Keratinocyte (primary cell): ENCODE results near the gene GSN. TPM values are rescaled to one million over a fixed set of nuclear protein-coding genes. Genes with fewer than 3 reads are reported as not detected.

ENCODE experiments used
- DNase-seq: peaks from one replicate; pipeline ENCODE4 v3.0.0-alpha.2; 2011; ENCODE audit warnings: low read depth, missing footprints, low spot score
- FAIRE-seq: peaks from 2 replicates; lab custom pipeline; 2011; peaks lifted over from hg19 to GRCh38; lab: Jason Lieb, UNC
- H2AFZ ChIP-seq: 2 replicates; pipeline ENCODE4 v1.6.0; 2012; ENCODE audit warnings: low read length, control low read depth, inconsistent platforms; ENCODE audit not compliant: control insufficient read depth
- H3K27ac ChIP-seq: 2 replicates; pipeline ENCODE4 v1.5.1; 2011; ENCODE audit warnings: low read length; ENCODE audit not compliant: control insufficient read depth, insufficient read depth
- H3K27me3 ChIP-seq: 3 replicates; pipeline ENCODE4 v1.6.0; 2011; ENCODE audit warnings: low read length; ENCODE audit not compliant: control insufficient read depth, insufficient read depth; ENCODE audit errors: extremely low read depth
- H3K36me3 ChIP-seq, 2 experiments: 2 replicates in 1 of 2; 3 replicates in 1 of 2; pipeline ENCODE4 v1.5.1; 2011; ENCODE audit warnings: low read length in 2 of 2, mild to moderate bottlenecking in 1 of 2; ENCODE audit not compliant: control insufficient read depth in 2 of 2, insufficient read depth in 2 of 2; ENCODE audit errors: extremely low read depth in 1 of 2
- H3K4me1 ChIP-seq: 3 replicates; pipeline ENCODE4 v1.5.1; 2011; ENCODE audit warnings: low read length; ENCODE audit not compliant: control insufficient read depth, insufficient read depth; ENCODE audit errors: extremely low read depth
- H3K4me2 ChIP-seq: 3 replicates; pipeline ENCODE4 v1.6.0; 2011; ENCODE audit warnings: low read depth, low read length; ENCODE audit not compliant: control insufficient read depth, insufficient read depth; ENCODE audit errors: extremely low read depth
- H3K4me3 ChIP-seq, 3 experiments: fragments of 200-600 bp in 1 of 3; sonication (generic) in 1 of 3; 2 replicates in 2 of 3; 3 replicates in 1 of 3; pipeline ENCODE4 v1.5.1; 2011 to 2016; ENCODE audit warnings: low read length in 3 of 3, mild to moderate bottlenecking in 3 of 3, control low read depth in 2 of 3, inconsistent platforms in 1 of 3, low read depth in 1 of 3, mixed read lengths in 1 of 3, mixed run types in 1 of 3, moderate library complexity in 1 of 3; ENCODE audit not compliant: control insufficient read depth in 2 of 3, insufficient read depth in 2 of 3; ENCODE audit errors: extremely low read depth in 1 of 3
- H3K79me2 ChIP-seq: 2 replicates; pipeline ENCODE4 v1.6.0; 2012; ENCODE audit warnings: low read length; ENCODE audit not compliant: control insufficient read depth, insufficient read depth
- H3K9ac ChIP-seq: 3 replicates; pipeline ENCODE4 v1.6.0; 2011; ENCODE audit warnings: low read length; ENCODE audit not compliant: control insufficient read depth, insufficient read depth; ENCODE audit errors: extremely low read depth
- H3K9me1 ChIP-seq: 3 replicates; pipeline ENCODE4 v1.6.0; 2011; ENCODE audit warnings: low read length; ENCODE audit not compliant: control insufficient read depth, insufficient read depth; ENCODE audit errors: extremely low read depth
- H3K9me3 ChIP-seq: 2 replicates; pipeline ENCODE4 v1.5.1; 2012; ENCODE audit warnings: low read depth, low read length; ENCODE audit not compliant: control insufficient read depth
- H4K20me1 ChIP-seq: 3 replicates; pipeline ENCODE4 v1.6.0; 2011; ENCODE audit warnings: low read length; ENCODE audit not compliant: control insufficient read depth, insufficient read depth; ENCODE audit errors: extremely low read depth
- CTCF ChIP-seq, 3 experiments: IDR thresholded peaks in 1 of 3; conservative IDR thresholded peaks in 1 of 3; optimal IDR thresholded peaks in 1 of 3; 2 replicates in 2 of 3; 3 replicates in 1 of 3; pipeline versions ENCODE3 to v1.5.1; 2011; ENCODE audit warnings: low read length in 3 of 3, mild to moderate bottlenecking in 3 of 3, moderate library complexity in 2 of 3, control low read depth in 1 of 3, inconsistent platforms in 1 of 3; ENCODE audit not compliant: insufficient read depth in 2 of 3; ENCODE audit errors: extremely low read depth in 1 of 3
- EZH2 ChIP-seq: IDR thresholded peaks from one replicate; pipeline ENCODE4 v1.6.1; 2012; ENCODE audit warnings: inconsistent platforms, mild to moderate bottlenecking, low read length, moderate library complexity
- dilution Hi-C: fragments of 300-500 bp; cut with MboI; formaldehyde crosslinking; loops from one replicate; pipeline ENCODE4 v1.7.0; 2020; ENCODE audit warnings: low sequenced_read_pairs; ENCODE audit not compliant: extremely low pct_ligation_motif_present
- polyA plus RNA-seq, 5 experiments: library from polyadenylated mRNA; depleted of rRNA in 3 of 5; stranded (reverse) in 3 of 5; stranded (forward) in 1 of 5; unstranded in 1 of 5; fragments of >200 nt; gene quantifications; 1 replicate in 1 of 5; 2 replicates in 3 of 5; 3 replicates in 1 of 5; pipeline versions ENCODE4 v1.2.1 to v1.2.3, GENCODE V29; 2011 to 2012; ENCODE audit warnings: missing spikeins in 2 of 5, low read depth in 1 of 5, low replicate concordance in 1 of 5

GSN gene
- polyA plus RNA-seq, 1 donor (not counting 4 experiments of a cell fraction or from before 2014, with no cell fraction given), result 166 TPM

DNA sequence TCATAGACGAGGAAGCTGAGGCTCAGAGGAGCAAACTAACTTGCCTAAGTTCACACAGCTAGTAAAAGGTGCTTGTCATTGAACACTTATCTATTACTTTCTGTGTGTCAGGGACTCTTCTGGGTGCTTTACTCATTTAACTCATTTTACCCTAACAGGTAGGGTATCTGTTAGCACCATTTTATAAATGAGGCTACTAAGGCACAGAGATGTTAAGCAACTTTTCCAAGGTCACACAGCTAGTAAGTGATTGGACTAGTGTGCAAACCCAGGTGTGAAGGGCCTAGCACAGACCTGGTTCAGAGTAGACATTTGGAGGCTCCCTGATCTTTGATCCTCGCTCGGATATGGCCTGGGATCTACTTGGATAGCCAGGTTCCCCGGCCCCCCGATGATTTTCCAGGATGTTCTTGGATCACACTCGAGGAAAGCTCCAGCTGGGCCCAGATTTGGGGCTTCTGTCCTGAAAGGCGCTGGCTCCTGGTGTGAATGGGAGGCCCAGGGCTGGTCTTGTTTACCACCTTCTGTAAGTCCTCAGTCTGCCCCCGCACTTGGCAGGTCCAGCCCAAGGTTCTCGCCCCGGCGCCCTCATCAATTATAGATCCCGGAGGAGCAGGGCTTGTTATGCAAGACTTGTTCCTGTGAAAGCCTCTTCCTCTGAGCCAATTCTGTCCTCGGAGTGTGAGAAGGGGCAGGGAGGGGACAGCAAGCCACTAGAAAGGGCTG is 37.5 kb downstream of the GSN start:
- no peaks in the 10 kb centered on the region for H3K27me3 ChIP-seq
- H3K9me3 ChIP-seq, result no peaks in the 10 kb centered on the region
- no peak overlapping the region for H2AFZ ChIP-seq
- TF ChIP-seq CTCF (optimal IDR thresholded peaks at IDR 0.05 in 1 of 3, IDR thresholded peaks at IDR 0.05 in 1 of 3, conservative IDR thresholded peaks at IDR 0.05 in 1 of 3; ENCODE audit: extremely low read depth in 1 of 3, insufficient read depth in 2 of 3, low read length in 3 of 3) (no peak), EZH2 (no peak)
- H3K27ac ChIP-seq, result no peak overlapping the region
- H3K9ac ChIP-seq, result no peak overlapping the region
- H3K4me2 ChIP-seq, result no peak overlapping the region
- H3K79me2 ChIP-seq, result no peaks in the 10 kb centered on the region
- H3K4me1 ChIP-seq, result no peaks in the 10 kb centered on the region
- no peak overlapping the region for H3K4me3 ChIP-seq
- dilution Hi-C loops, result no loop called here
- H3K36me3 ChIP-seq, result peaks cover 11 to 47% of the 10 kb centered on the region in 2 experiments
- no peaks in the 10 kb centered on the region for H4K20me1 ChIP-seq
- no peak for FAIRE-seq
- no peaks in the 10 kb centered on the region for H3K9me1 ChIP-seq
- no peak for DNase-seq

DNA sequence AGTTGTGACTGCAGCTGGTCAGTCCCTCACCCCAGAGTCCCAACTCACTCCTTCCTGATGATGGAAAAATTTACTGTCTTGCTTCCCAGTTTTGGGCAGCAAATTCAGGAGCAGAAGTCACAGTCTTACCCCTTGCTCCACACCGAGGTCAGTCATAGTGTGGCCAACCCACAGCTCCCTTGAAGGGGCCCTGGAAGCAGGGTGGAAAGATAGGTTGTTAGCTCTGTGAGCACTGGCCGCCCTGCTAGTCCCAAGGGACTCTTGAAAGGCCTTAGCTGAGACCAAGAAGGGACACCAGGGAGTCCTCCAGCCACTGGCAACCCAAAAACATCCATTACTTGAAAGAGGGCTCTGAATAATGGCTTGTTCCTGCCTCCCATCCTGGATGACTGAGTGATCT is 40.0 kb downstream of the GSN start:
- Histone ChIP-seq H3K9me1 (no peaks in the 10 kb centered on the region), H3K4me2 (no peak overlapping the region), H3K9ac (no peak overlapping the region), H3K36me3 (peaks cover 16 to 54% of the 10 kb centered on the region in 2 experiments), H3K4me1 (no peaks in the 10 kb centered on the region), H3K79me2 (no peaks in the 10 kb centered on the region), H3K27ac (no peak overlapping the region), H2AFZ (no peak overlapping the region), H3K4me3 (no peak overlapping the region), H3K27me3 (no peaks in the 10 kb centered on the region), H4K20me1 (no peaks in the 10 kb centered on the region), H3K9me3 (no peaks in the 10 kb centered on the region)
- FAIRE-seq, result no peak
- TF ChIP-seq CTCF (optimal IDR thresholded peaks at IDR 0.05 in 1 of 3, IDR thresholded peaks at IDR 0.05 in 1 of 3, conservative IDR thresholded peaks at IDR 0.05 in 1 of 3; ENCODE audit: extremely low read depth in 1 of 3, insufficient read depth in 2 of 3, low read length in 3 of 3), result no peak
- no peak for TF ChIP-seq EZH2
- dilution Hi-C loops, result no loop called here
- no peak for DNase-seq
